Measurements from ENCODE around the gene TNFAIP8. TPM values are rescaled to one million over a fixed set of nuclear protein-coding genes. Genes with fewer than 3 reads are reported as not detected.

Gene TNFAIP8
- total and polyA plus RNA-seq, 9 of the 15 experiments (the other 6 are each of a cell fraction or from before 2014, with no cell fraction given) = 29.9 to 52.2 (median 44.8) TPM

GRCh38 chr5:119331566-119332095 lies 24.2 kb upstream of the TNFAIP8 start:
- H3K36me3 ChIP-seq (ENCODE audit: control insufficient read depth, insufficient read depth, low read length) = peaks cover 11% of the 10 kb centered on the region
- peak overlapping the region; percentile 66 to 69; a peak in 3 of 4 replicates for H3K9ac ChIP-seq (ENCODE audit: insufficient read depth in 1 of 2, low read depth in 2 of 2, low read length in 2 of 2)
- H2AFZ ChIP-seq (ENCODE audit: low read depth, low read length) = peak overlapping the region; percentile 11; the same call in 1 of the 2 replicates
- peak overlapping the region; percentile 86 for H3K27ac ChIP-seq (ENCODE audit: extremely low read depth, low read depth, low read length)
- H3K4me3 ChIP-seq = no peak overlapping the region
- in situ Hi-C loops (cut with MboI) = no loop called here
- H3K9me1 ChIP-seq (ENCODE audit: control insufficient read depth, insufficient read depth, low read length) = peaks cover 6% of the 10 kb centered on the region
- H3K9me3 ChIP-seq (replicated peaks; ENCODE audit: control insufficient read depth, insufficient read depth, low read depth, low read length) = no peaks in the 10 kb centered on the region
- H3K4me2 ChIP-seq (ENCODE audit: insufficient read depth, low read length) = peak overlapping the region; percentile 66
- BruUV-seq (replicated peaks) = no TSS peak
- peak in 1 of 4 experiments; percentile 73 for DNase-seq (ENCODE audit: extremely low read depth in 1 of 4, low spot score in 3 of 4)
- FAIRE-seq = peak; percentile 48
- H3K27me3 ChIP-seq (ENCODE audit: control insufficient read depth in 2 of 2, insufficient read depth in 2 of 2, low read length in 2 of 2) = no peaks in the 10 kb centered on the region
- no peaks in the 10 kb centered on the region for H4K20me1 ChIP-seq (replicated peaks; ENCODE audit: control insufficient read depth, insufficient read depth, low read length)
- ChIA-PET CTCF (ENCODE audit: low intra/inter-chr PET ratio) (no interaction called here), POLR2A (interaction anchor here (1.4 to 2.4 kb wide), 3 partner anchors 9 to 14 kb away, joined by 5 to 11 read pairs (median 6); no protein-coding TSS in a partner anchor)
- 12% methylated on average over 3 of the region's 3 CpGs for WGBS (ENCODE audit: insufficient coverage, low coverage, missing lambda C conversion rate)
- H3K79me2 ChIP-seq (ENCODE audit: control insufficient read depth, insufficient read depth, low read length) = peaks cover 89% of the 10 kb centered on the region
- intact Hi-C loops (cut with micrococcal nuclease) = loop anchor here (2.0 kb wide), 2 partner anchors 33 to 63 kb away; no protein-coding TSS in a partner anchor
- peaks cover 36 to 89% of the 10 kb centered on the region in 2 experiments for H3K4me1 ChIP-seq (replicated peaks in 1 of 2; ENCODE audit: control insufficient read depth in 2 of 2, insufficient read depth in 2 of 2, low read length in 2 of 2)
- ATAC-seq = no peak
- peak; percentile 43; the same call in 1 of the 2 replicates for TF ChIP-seq TEAD4 (IDR thresholded peaks at IDR 0.05; ENCODE audit: low read length)
- TF ChIP-seq TEAD4 (CRISPR knock-in tag; IDR thresholded peaks at IDR 0.05; ENCODE audit: borderline replicate concordance) = no peak
- TF ChIP-seq NFYB (IDR thresholded peaks at IDR 0.05; ENCODE audit: extremely low read depth, insufficient read length) = no peak
- TF ChIP-seq CREB3 (tag; conservative IDR thresholded peaks at IDR 0.05; ENCODE audit: low read depth) = 0 out of 2 replicates have a peak, but pooled peaks have one; percentile 28
- TF ChIP-seq ARID1B (IDR thresholded peaks at IDR 0.05) = peak; percentile 43; the same call in 1 of the 2 replicates
- peak; percentile 26; the same call in 1 of the 2 replicates for TF ChIP-seq DMBX1 (CRISPR knock-in tag; IDR thresholded peaks at IDR 0.05; ENCODE audit: borderline replicate concordance)
- 0 out of 4 replicates have a peak, but pooled peaks of 1 of the 2 experiments have one; percentile 9 for TF ChIP-seq KDM1A (IDR thresholded peaks at IDR 0.05)
- peak; percentile 19; the same call in 1 of the 2 replicates for TF ChIP-seq TCF3 (CRISPR knock-in tag; IDR thresholded peaks at IDR 0.05)
- peak in 1 of 2 experiments; percentile 23; a peak in 1 of 3 replicates for TF ChIP-seq CBX3 (IDR thresholded peaks at IDR 0.05; ENCODE audit: borderline replicate concordance in 1 of 2, low read length in 2 of 2)
- TF ChIP-seq BRF1 (IDR thresholded peaks at IDR 0.05; ENCODE audit: borderline replicate concordance, extremely low read depth, insufficient read length) = no peak
- peak; percentile 18; the same call in 1 of the 2 replicates for TF ChIP-seq ZNF584 (CRISPR knock-in tag; IDR thresholded peaks at IDR 0.05; ENCODE audit: low read depth)
- peak; percentile 66; the same call in 1 of the 2 replicates for TF ChIP-seq JUND (IDR thresholded peaks at IDR 0.05; ENCODE audit: borderline replicate concordance, low read depth, low read length)
- no peak; the same call in 2 of the 3 replicates for TF ChIP-seq JUND (tag; IDR thresholded peaks at IDR 0.05; ENCODE audit: borderline replicate concordance, low read depth, low read length)
- TF ChIP-seq, protein P1, sequence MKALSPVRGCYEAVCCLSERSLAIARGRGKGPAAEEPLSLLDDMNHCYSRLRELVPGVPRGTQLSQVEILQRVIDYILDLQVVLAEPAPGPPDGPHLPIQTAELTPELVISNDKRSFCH (CRISPR knock-in tag; IDR thresholded peaks at IDR 0.05) = no peak
- TF ChIP-seq, protein P1 (tag; IDR thresholded peaks at IDR 0.05) = peak; percentile 63; the same call in 1 of the 2 replicates
- TF ChIP-seq CBFA2T3 (IDR thresholded peaks at IDR 0.05) = peak; percentile 26; the same call in 1 of the 2 replicates
- TF ChIP-seq ZNF263 (CRISPR knock-in tag; IDR thresholded peaks at IDR 0.05; ENCODE audit: borderline replicate concordance) = no peak
- TF ChIP-seq ATF7 (IDR thresholded peaks at IDR 0.05) = no peak
- peak; percentile 13; the same call in 1 of the 2 replicates for TF ChIP-seq EP300 (IDR thresholded peaks at IDR 0.05; ENCODE audit: low read length)
- no peak for TF ChIP-seq HEY1 (CRISPR knock-in tag; IDR thresholded peaks at IDR 0.05; ENCODE audit: borderline replicate concordance)
- peak; percentile 26; the same call in 1 of the 2 replicates for TF ChIP-seq PKNOX1 (IDR thresholded peaks at IDR 0.05)
